ENCODE data around the gene PLEKHD1. TPM values are rescaled to one million over a fixed set of nuclear protein-coding genes. Genes with fewer than 3 reads are reported as not detected.
A peak's percentile ranks its signal among the peaks of the same experiment; 100 is the strongest.

PLEKHD1 gene
- total and polyA plus RNA-seq, 9 of the 15 experiments (the other 6 are each of a cell fraction or from before 2014, with no cell fraction given) = not detected

DNA sequence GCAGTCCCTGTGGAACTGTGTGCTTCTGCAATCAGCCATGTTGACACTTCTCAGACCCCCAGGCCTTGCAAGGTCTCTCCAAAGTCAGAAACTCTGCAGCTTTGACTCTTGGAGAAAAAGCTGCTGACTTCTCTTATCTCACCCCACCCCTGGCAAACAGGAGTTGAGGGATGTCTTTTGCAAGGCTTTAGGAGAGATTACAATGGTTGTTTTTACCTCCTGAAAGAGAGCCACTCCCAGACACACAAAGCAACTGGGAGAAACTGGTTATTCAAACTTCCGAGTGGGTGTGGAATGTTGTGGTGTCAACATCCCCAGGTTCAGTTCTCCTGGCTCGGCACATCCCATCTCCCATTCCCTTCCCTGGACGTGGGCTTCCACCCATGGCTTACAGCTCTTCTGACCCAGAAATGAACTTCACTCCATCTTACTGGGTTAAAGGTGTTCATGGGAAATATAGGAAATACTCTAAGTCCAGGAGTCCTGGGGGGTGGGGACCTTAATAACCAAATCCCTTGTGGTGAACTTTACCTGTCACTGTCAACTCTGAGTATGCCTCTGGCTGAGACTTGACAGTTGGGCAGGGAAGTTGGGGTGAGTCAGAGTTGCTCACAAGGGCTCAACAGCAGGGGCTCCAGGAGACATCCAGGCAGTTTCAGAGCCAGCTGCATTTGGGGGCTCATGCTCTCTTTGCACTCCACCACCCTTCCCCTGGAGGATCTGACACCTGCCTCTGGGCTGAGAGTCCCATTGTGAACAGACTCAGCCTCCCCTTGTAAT is 48.2 kb downstream of the PLEKHD1 start:
- no peaks in the 10 kb centered on the region for H3K36me3 ChIP-seq (ENCODE audit: control insufficient read depth, insufficient read depth, low read length)
- no peak for FAIRE-seq
- no peak for TF ChIP-seq BRD9 (IDR thresholded peaks at IDR 0.05; ENCODE audit: low read depth, partially characterized antibody)
- H3K9me1 ChIP-seq (ENCODE audit: control insufficient read depth, insufficient read depth, low read length) = no peaks in the 10 kb centered on the region
- in situ Hi-C loops (cut with MboI) (no loop called here), intact Hi-C loops (cut with micrococcal nuclease) (no loop called here)
- DNase-seq (ENCODE audit: extremely low read depth in 1 of 4, low spot score in 3 of 4) = peak in 1 of 4 experiments; percentile 6
- peaks cover 0 to 25% of the 10 kb centered on the region in 2 experiments; a peak in 4 of 5 replicates for H3K27me3 ChIP-seq (ENCODE audit: control insufficient read depth in 2 of 2, insufficient read depth in 2 of 2, low read length in 2 of 2)
- CTCF ChIA-PET (ENCODE audit: low intra/inter-chr PET ratio) = interaction anchor here (0.6 kb wide), 1 partner anchor 289 kb away, joined by 3 read pairs; no protein-coding TSS in a partner anchor
- no peak overlapping the region for H3K27ac ChIP-seq (ENCODE audit: extremely low read depth, low read depth, low read length)
- no peaks in the 10 kb centered on the region for H3K79me2 ChIP-seq (ENCODE audit: control insufficient read depth, insufficient read depth, low read length)
- no peak for ATAC-seq
- H3K4me1 ChIP-seq (replicated peaks in 1 of 2; ENCODE audit: control insufficient read depth in 2 of 2, insufficient read depth in 2 of 2, low read length in 2 of 2) = no peaks in the 10 kb centered on the region; a peak in 1 of 5 replicates
- H4K20me1 ChIP-seq (replicated peaks; ENCODE audit: control insufficient read depth, insufficient read depth, low read length) = no peaks in the 10 kb centered on the region
- no peak overlapping the region for H3K9ac ChIP-seq (ENCODE audit: insufficient read depth in 1 of 2, low read depth in 2 of 2, low read length in 2 of 2)
- POLR2A ChIA-PET = interaction anchor here (0.8 kb wide), 1 partner anchor 725 kb away, joined by 3 read pairs; no protein-coding TSS in a partner anchor
- H3K9me3 ChIP-seq (replicated peaks; ENCODE audit: control insufficient read depth, insufficient read depth, low read depth, low read length) = no peaks in the 10 kb centered on the region
- H3K4me3 ChIP-seq = no peak overlapping the region
- no TSS peak for BruUV-seq (replicated peaks)
- no peak overlapping the region for H2AFZ ChIP-seq (ENCODE audit: low read depth, low read length)
- WGBS (ENCODE audit: insufficient coverage, low coverage, missing lambda C conversion rate) = 0% methylated on average over 2 of the region's 3 CpGs
- no peak overlapping the region for H3K4me2 ChIP-seq (ENCODE audit: insufficient read depth, low read length)

DNA sequence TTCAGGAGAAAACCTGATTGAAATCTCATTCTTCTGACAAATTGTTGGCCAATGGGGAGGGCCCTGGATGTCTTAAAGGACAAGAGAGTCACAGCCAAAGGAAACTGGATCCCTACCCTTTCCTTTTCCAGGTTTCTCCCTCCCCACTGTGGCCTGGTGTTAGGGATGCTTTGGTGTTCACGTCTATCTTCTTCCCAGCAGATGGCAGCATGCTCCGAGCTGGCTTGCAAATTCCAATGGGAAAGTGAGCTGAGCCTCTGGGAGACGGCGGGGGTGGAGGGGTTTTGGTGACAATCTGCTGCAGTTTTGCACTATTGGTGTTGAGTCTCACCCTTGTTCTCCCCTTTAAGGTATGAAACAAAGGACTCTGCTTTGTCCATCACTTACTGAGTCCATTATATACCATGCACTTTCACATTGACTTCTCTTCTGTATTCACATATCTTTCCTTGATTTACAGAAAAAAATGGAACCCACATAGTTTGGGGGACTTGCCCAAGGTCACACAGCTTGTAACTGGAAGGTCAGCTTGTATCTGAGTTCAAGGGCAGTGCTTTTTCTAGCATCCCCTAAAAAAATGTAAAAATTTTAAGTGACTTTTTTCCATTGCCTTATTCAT is 50.8 kb downstream of the PLEKHD1 start:
- ATAC-seq (0 out of 3 replicates have a peak, but pooled peaks have one; percentile 41), DNase-seq (ENCODE audit: extremely low read depth in 1 of 4, low spot score in 3 of 4) (peak; percentile 25 to 34 (median 28)), FAIRE-seq (peak; percentile 40)
- H3K4me3 ChIP-seq = no peak overlapping the region
- H3K79me2 ChIP-seq (ENCODE audit: control insufficient read depth, insufficient read depth, low read length) = no peaks in the 10 kb centered on the region
- ChIA-PET CTCF (ENCODE audit: low intra/inter-chr PET ratio) (interaction anchor here (0.5 to 1.5 kb wide), 4 partner anchors 27 to 229 kb away, joined by 3 to 6 read pairs (median 4); partner anchors contain the start of gene CCDC177), POLR2A (interaction anchor here (0.6 to 0.9 kb wide), 2 partner anchors 10 to 18 kb away, joined by 3 to 4 read pairs; no protein-coding TSS in a partner anchor)
- H3K9me3 ChIP-seq (replicated peaks; ENCODE audit: control insufficient read depth, insufficient read depth, low read depth, low read length) = no peaks in the 10 kb centered on the region
- no peak overlapping the region for H3K27ac ChIP-seq (ENCODE audit: extremely low read depth, low read depth, low read length)
- BruUV-seq (replicated peaks) = no TSS peak
- no peaks in the 10 kb centered on the region for H3K36me3 ChIP-seq (ENCODE audit: control insufficient read depth, insufficient read depth, low read length)
- H3K4me1 ChIP-seq (replicated peaks in 1 of 2; ENCODE audit: control insufficient read depth in 2 of 2, insufficient read depth in 2 of 2, low read length in 2 of 2) = no peaks in the 10 kb centered on the region; a peak in 1 of 5 replicates
- no peaks in the 10 kb centered on the region for H3K9me1 ChIP-seq (ENCODE audit: control insufficient read depth, insufficient read depth, low read length)
- no peak overlapping the region for H3K9ac ChIP-seq (ENCODE audit: insufficient read depth in 1 of 2, low read depth in 2 of 2, low read length in 2 of 2)
- intact Hi-C loops (cut with micrococcal nuclease) = no loop called here
- peaks cover 0 to 6% of the 10 kb centered on the region in 2 experiments; a peak in 3 of 5 replicates for H3K27me3 ChIP-seq (ENCODE audit: control insufficient read depth in 2 of 2, insufficient read depth in 2 of 2, low read length in 2 of 2)
- H4K20me1 ChIP-seq (replicated peaks; ENCODE audit: control insufficient read depth, insufficient read depth, low read length) = no peaks in the 10 kb centered on the region
- no peak overlapping the region for H3K4me2 ChIP-seq (ENCODE audit: insufficient read depth, low read length)
- WGBS (ENCODE audit: insufficient coverage, low coverage, missing lambda C conversion rate) = 0% methylated on average over 4 of the region's 4 CpGs
- in situ Hi-C loops (cut with MboI) = no loop called here
- H2AFZ ChIP-seq (ENCODE audit: low read depth, low read length) = no peak overlapping the region
- TF ChIP-seq RAD21 (CRISPR knock-in tag; conservative IDR thresholded peaks at IDR 0.05 in 1 of 2, IDR thresholded peaks at IDR 0.05 in 1 of 2) (peak; percentile 20 to 59; a peak in 3 of 4 replicates), MAFG (tag; conservative IDR thresholded peaks at IDR 0.05) (no peak), ZNF586 (CRISPR knock-in tag; conservative IDR thresholded peaks at IDR 0.05) (no peak), ZNF140 (CRISPR knock-in tag; IDR thresholded peaks at IDR 0.05) (no peak), STAG1 (CRISPR knock-in tag; IDR thresholded peaks at IDR 0.05; ENCODE audit: borderline replicate concordance) (peak; percentile 18; the same call in 1 of the 2 replicates), ZNF445 (CRISPR knock-in tag; IDR thresholded peaks at IDR 0.05; ENCODE audit: low read depth) (no peak), VEZF1 (CRISPR knock-in tag; IDR thresholded peaks at IDR 0.05) (no peak), MAFF (IDR thresholded peaks at IDR 0.05; ENCODE audit: low read length) (no peak)
- TF ChIP-seq, protein P1, sequence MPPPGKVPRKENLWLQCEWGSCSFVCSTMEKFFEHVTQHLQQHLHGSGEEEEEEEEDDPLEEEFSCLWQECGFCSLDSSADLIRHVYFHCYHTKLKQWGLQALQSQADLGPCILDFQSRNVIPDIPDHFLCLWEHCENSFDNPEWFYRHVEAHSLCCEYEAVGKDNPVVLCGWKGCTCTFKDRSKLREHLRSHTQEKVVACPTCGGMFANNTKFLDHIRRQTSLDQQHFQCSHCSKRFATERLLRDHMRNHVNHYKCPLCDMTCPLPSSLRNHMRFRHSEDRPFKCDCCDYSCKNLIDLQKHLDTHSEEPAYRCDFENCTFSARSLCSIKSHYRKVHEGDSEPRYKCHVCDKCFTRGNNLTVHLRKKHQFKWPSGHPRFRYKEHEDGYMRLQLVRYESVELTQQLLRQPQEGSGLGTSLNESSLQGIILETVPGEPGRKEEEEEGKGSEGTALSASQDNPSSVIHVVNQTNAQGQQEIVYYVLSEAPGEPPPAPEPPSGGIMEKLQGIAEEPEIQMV (tag; conservative IDR thresholded peaks at IDR 0.05; ENCODE audit: low read depth) = no peak

All from K562 (cell line).